ENCODE data around the gene SIRT4.
"Not testable (repeated sequence)": the region's sequence is repeated elsewhere in the genome, so short reads cannot be mapped to it uniquely, and the experiment has no call there.

DNA sequence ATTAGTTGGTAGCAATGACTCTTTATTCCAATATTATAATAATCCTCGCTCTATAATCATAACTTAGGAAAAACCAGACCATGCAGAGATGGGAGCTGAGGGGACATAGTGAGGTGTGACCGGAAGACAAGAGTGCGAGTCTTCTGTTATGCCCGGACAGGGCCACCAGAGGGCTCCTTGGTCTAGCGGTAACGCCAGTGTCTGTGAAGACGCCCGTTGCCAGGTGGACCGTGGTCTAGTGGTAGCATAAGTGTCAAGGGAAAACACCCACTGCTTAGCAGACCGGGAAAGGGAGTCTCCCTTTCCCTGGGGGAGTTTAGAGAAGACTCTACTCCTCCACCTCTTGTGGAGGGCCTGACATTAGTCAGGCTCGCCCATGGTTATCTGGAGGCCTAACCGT is 33.3 kb downstream of the SIRT4 start:
- TF ChIP-seq POLR2AphosphoS5 (IDR thresholded peaks at IDR 0.05): not testable (repeated sequence)
- TF ChIP-seq, protein P1, sequence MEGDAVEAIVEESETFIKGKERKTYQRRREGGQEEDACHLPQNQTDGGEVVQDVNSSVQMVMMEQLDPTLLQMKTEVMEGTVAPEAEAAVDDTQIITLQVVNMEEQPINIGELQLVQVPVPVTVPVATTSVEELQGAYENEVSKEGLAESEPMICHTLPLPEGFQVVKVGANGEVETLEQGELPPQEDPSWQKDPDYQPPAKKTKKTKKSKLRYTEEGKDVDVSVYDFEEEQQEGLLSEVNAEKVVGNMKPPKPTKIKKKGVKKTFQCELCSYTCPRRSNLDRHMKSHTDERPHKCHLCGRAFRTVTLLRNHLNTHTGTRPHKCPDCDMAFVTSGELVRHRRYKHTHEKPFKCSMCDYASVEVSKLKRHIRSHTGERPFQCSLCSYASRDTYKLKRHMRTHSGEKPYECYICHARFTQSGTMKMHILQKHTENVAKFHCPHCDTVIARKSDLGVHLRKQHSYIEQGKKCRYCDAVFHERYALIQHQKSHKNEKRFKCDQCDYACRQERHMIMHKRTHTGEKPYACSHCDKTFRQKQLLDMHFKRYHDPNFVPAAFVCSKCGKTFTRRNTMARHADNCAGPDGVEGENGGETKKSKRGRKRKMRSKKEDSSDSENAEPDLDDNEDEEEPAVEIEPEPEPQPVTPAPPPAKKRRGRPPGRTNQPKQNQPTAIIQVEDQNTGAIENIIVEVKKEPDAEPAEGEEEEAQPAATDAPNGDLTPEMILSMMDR (IDR thresholded peaks at IDR 0.05): peak; percentile 23 to 66

All from suprapubic skin (tissue), 3 donors.